GM18858 (cell line): ENCODE results near the gene FGD5.
"Not testable (repeated sequence)": the region's sequence is repeated elsewhere in the genome, so short reads cannot be mapped to it uniquely, and the experiment has no call there.

Source experiments
- ATAC-seq: cut with Tn5 transposase; IDR thresholded peaks from one replicate; pipeline ENCODE4 v1.9.1; 2021; ENCODE audit not compliant: unreplicated experiment

Gene FGD5

DNA sequence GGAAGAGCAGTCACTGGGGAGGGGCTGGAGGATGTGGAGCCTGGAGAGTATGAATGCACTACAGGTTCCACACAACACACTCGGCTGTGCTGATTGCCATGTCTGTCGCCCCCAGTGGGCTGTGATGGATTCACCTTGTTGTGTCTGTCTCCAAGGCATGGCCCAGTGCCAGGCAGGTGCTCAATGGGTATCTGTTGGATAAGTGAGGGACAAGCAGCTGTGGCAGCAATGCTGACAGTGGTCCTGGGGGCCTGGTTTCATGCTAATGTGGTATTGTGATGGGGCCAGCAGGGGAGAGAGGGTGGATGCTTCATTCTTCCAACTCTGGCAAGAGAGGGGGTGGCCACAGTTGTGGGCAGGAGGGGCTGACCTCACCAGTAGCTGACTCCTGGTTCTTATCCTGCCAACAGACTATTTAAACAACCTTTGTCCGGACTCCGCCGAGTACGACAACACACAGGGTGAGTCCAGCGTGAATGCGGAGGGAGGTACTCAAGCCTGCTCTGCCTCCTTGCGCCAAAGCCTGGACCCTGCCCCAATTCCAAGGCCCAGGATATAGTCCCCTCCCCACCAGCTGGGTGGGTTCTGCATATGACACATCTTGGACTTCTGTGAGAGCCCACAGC is 81.3 kb downstream of the FGD5 start:
- no peak for ATAC-seq

DNA sequence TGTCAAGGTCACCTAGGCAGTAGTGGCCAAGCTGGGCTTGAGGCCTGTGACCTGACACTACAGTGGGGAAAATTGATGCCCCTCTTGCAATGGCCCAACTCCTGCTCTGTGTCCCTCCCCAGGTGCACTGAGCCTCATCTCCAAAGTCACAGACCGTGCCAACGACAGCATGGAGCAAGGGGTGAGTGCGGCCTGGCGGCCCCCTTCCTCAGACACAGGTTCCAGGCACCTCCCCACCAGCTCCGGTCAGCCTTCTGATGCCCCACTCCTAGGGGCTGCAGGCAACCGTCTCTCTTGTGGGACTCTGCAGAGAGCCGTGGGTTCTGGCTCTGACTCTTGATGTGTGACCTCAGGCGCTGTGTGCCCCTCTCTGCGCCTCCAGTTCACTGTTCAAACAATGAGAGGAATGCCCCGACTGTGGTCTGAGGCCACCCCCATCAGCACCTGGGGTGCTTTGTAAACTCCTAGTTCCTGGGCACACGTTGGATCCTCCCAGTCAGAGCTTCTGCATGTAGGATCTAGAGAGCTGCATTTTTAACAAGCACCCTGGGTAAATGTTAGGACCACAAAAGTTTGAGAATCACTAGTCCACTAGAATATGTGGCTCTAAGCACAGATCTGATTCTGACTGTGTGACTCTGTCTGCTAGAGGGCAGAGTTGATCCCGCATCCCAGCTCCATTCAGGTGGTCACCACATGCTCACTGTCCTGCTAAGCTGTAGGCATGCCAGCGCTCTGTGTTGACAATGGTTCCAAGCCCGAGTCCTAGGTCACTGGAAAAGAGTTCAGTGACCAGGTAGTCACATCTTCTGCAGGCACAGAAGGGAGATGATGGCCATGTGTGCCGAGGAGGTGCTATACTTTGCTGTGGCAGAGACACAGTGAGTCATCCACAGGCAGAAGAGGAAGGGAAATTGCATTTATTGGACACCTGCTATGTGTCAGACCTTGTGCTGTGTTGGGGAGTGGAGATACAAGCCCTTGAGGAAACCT is 82.4 kb downstream of the FGD5 start:
- no peak for ATAC-seq

DNA sequence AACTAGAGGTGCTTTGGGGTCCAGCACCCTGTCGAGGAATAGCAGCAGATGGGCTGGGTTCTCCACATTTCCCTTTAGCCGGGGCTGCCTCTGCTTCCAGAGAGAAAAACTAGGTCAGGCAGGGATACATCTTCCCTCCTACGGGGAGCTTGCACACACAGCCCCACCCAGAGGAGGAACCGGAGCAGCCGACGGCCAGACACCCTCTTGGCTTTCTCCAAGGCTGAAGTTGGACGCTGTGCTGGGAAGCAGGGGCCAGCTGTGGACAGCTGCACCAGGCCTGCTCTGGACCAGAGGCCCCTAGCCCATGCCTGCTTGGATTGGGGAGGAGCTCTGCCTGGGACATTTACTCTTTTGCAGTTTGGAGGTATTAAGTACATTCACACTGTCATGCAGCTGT is 84.0 kb downstream of the FGD5 start:
- no peak for ATAC-seq

DNA sequence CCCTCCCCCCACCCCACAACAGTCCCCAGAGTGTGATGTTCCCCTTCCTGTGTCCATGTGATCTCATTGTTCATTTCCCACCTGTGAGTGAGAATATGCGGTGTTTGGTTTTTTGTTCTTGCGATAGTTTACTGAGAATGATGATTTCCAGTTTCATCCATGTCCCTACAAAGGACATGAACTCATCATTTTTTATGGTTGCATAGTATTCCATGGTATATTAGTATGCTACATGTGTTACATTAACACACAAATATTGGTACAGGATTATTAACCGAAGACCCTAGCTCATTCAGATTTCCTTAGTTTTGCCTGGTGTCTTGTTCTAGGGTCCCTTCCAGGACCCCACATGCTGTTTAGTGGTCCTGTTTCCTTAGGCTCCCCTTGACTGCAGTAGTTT is 84.7 kb downstream of the FGD5 start:
- not testable (repeated sequence) for ATAC-seq

DNA sequence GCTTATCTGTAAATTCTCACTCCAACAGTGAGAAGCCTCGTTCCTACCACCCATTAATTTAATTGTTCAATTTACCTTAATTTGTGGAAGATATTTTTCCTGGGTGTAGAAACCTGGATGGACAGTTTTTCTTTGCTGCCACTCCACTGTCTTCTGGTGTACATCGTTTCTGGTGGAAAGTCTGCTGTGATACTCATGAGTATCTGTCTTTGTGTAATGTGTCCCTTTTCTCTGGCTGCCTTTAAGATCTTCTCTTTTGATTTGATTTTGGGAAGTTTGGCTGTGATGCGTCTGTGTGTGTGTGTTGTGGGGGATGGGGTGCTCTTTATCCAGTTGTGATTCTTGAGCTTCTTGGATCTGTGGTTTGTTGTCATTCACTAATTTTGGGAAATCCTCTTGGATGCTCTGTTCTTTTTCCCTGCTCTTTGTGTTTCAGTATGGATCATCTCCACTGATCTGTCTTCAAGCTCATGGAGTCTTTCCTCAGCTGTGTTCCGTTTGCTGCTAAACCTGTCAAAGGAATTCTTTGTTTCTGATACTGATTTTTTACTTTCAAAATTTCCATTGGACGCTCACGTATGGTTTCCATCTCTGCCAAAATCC is 86.4 kb downstream of the FGD5 start:
- no peak for ATAC-seq

DNA sequence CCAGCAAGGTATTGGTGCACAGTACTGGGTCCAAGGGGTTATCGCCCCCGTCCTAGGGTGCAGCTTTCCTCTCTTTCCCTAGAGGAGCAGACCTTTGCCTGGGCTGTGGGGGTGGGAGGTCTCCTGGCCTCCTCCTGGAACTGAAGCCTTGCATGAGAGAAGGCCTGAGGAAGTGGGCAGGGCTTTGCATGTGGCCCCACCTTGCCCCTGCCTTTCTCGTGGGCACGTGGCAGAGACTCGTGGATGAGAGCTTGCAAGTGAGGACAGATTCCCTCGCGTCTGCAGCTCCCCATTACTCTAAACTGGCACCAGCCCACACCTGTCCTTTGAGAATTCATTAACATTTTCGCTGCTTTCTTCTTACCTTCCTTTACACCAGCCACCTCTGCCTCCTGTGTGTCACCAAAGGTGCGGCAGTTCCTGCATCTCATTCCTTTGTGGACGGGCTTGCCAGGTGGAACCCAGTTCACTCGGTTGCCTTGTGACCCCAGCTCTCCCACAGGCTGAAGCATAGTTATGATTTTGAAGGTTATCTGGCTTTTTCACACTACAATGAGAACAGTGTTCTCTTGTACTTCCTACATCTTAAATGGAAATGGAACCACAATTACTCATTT is 87.7 kb downstream of the FGD5 start:
- ATAC-seq = no peak

DNA sequence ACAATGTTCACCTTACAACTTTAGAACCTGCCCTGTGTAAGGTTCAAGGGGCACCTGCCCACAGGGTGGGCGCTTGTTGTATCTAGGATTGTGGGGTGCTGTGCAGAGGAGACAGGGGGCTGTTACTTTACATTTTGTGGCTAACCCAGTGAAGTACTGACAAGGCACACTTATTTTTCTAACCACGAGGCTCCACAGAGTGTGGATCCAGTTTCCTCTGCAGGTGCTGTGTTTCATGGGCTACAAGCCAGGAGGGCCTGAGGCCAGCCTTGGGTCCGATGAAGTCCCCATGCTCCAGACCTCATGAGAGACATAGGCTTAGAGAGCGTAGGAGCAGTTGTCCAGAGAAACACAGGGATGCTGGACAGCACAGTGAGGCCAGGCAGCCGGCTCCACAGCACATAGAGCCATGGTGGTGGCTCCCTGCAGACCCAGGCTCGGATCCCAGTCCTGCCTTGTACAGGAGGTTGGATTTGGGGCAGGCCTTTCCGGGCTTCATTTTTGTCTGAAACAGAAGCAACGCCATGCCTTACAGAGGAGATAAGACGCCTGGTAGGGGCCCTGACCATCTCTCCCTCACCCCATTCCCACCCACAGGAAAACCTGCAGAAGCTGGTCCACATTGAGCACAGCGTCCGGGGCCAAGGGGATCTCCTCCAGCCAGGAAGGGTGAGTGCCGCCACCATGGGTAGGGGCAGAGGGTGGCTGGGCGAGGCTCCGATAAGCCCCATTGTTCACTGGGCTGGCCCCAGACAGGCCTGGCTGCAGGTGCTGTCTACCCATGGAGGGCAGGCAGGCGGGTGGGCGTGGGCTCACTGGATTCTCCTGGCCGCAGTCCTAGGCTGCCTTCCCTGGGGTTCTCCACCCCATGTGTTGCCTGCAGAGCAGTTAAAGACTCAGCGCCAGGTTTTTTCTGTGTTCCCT is 88.5 kb downstream of the FGD5 start:
- ATAC-seq = no peak

DNA sequence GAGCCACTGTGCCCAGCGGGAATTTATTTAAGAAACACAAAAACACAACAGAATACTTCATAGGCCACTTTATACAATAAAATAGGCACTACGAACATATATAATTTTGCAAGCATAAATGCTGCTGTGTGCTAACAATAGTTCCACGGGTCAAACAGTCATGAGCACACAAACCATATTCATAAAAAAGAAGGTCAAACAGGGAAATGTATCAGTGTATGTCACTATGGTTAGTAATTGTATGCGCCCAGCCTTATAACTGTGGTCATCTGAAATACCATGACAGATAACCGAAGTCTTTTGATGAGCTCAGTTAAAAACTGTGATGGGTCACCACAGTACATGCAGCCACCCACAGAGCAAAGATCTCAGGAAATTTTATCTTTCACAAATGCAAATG is 90.5 kb downstream of the FGD5 start:
- ATAC-seq = no peak

DNA sequence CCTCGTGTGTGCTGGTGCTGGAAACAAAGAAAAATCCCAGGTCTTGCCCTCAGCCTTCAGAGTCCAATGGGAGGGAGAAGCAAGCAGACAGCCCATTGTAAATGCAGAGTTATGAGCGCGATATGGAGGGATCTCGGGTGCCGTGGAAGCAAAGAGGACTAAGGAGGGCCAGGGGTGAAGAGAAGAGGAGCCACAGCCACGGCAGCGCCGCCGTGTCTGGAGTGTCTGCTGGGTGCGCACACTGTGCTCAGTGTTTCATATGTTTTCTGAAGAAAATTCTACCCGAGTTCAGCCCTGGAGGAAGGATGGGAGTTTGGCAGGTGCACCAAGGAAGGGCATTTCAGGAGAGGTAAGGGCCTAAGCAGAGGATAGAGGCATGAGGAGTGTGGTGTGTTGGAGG is 92.9 kb downstream of the FGD5 start:
- no peak for ATAC-seq

DNA sequence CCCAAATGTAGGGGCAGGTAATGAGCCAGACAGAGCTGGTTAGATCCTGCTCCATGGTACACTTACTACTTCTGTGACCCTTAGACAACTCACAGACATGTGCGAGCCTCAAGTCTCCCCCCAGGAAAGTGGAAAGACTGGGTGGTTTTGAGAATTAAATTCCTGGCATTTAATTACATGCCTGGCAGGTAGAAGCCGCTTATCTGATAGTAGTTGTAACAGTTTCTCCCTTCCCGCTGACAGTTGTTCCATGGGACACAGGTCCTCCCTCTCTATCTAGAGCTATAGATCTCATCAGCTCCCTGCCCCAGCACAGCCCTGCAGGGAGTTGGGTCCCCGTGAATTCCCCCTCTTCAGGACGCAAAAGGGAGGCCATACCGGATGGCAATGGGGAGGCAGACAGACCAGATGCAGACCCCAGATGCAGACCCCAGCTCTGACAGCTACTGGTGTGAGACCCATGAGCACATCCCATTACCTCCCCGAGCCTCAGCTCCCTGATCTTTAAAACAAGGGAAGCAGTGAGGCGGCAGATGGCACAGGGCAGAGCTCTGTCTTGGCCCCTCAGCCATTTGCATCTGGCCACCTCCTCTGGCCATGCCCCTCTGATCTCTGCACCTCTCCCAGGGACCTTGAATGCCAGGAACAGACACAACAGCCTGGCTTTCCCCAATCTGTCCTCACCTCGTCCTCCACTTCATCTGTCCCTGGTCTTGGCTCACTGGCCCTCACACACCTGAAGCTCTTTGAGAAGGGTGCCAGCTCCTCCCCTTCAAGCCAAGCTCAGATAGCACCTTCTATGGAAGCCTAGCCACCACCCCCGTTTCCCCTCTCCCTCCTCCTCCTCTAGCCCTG is 94.5 kb downstream of the FGD5 start:
- no peak for ATAC-seq

DNA sequence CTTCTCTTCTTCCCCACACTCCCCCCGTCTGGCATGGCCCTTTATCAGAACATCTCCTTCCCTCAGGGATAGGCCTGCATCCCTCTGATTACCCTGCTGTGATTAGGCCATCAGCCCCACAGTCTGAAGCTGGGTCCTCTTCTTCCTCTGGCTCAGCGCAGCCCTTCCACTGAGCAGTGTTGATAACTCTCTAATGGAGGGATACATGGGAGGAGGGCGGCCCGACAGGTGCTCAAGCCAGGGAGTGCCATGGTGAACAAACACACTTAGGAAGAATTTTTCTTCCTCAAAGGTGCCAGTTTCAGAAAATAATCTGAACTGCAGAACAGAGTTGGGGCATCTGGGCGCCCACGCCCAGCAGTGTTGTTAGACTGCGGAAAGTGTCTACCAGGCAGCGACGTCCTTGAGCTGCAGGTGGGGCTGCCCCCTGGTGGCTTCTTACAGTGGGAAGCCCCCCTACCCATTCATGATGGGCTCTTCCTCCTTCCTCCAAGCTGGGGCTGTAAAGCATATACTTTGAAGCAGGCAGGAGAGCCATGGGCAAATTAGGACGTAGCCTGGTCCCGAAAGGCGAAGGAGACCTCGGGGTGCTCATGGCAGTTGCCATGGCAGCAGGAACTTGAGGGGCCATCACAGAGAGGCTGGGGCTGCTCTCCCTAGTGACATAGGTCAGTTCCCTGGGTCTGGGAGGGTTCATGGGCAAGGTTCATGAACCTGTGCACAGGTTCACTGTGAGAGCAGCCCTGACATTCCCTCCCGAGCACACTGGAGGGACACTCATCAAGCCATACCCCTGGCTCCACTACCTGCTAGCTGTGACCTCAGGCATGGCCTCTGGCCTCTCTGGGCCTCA is 95.4 kb downstream of the FGD5 start:
- no peak for ATAC-seq

DNA sequence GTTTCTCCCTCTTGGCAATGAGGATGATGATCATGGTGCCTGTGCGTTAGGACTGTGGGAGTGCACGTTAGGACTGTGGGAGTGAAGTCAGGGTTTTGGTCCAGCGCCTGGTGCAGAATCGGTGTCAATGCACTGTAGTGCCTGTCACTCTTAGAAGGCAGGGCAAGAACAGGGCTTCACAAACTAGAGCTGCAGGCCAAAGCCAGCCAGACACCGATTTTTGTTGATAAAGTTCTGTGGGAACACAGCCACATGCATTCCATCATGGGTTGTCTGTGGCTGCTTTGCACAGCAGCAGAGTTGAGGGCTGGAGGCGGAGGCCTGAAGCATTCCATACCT is 96.0 kb downstream of the FGD5 start:
- no peak for ATAC-seq

DNA sequence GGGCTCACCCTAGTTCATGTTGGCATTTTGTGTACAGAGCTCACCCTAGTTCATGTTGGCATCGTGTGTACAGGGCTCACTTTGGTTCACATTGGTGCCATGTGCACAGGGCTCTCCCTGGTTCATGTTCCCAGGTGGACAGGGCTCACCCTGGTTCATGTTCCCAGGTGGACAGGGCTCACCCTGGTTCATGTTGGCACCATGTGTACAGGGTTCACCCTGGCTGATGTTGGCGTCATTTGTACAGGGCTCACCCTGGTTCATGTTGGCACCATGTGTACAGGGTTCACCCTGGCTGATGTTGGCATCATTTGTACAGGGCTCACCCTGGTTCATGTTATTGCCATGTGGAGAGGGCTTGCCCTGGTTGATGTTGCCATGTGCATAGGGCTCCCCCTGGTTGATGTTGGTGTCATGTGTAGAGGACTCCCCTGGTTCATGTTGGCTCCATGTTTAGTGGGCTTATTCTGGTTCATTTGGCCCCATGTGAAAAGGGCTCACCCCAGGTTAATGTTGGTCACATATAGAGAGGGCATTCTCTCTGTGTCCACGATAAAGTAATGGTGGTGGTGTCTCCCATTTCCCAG is 97.0 kb downstream of the FGD5 start:
- ATAC-seq = no peak

DNA sequence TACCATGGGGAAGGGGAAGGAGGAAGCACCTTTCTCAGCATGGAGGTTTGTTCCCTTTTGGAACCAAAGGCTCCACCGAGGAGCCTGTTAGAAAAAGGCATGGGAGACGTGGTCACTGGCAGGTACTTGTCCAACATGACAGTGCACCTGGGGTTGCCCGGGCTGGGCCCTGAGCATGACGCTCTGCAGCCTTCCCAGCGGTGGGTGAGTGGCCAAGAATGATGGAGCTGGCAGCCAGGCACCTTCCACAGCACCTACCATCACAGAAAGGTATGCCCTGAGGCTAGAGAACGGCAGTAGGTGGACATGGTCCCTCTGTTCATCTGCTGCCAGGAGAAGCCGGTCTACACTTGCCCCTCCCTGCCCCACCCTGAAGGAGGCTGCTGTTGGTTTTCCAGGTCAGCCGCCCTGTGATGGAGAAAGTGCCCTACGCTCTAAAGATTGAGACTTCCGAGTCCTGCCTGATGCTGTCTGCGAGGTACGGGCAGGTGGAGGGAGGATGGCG is 99.6 kb downstream of the FGD5 start:
- no peak for ATAC-seq

DNA sequence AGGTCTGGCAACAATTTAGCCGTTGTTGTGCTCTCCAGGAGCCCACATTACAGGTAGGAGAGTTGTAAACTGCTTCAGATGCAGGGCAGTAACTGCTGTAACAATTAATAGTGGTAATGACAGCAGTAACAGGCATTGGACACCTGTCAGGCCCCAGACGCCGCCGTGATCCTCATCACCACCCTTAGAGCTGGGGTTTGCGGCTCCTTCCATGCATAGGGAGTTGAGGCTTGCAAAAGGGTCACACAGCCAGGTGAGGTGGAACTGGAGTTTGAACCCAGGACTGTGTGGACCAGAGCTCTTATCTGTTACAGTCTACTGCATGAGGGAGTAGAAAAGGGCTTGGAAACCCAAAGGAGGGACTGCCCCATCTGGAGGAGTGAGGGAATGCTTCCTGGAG is 101.8 kb downstream of the FGD5 start:
- no peak for ATAC-seq

DNA sequence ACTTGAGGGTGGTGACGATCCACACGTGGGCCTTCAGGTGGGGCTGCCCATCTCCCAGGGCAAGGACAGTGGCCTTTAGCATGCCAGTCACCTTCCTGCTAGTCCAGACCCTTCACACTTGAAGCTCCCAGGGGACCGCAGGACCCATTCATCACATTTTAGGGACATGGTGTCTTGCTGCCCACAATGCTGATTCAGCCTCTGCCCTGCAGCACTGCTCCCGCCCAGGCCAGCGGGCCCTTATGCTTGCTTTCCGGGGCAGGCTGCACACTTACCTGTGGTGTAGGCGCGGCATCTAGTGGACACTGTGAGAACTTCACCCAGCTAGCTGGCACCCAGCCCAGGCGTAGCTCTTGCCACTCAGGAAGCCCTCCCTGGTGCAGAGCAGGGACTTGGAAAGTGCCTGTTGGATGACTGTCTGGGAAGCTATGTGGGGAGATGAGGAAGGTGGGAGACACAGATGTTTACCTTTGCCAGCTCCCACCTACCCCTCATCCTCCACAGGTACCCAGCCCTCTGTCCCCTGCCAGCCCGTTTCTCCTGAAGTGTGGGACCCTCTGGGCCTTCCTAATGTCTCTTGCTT is 102.4 kb downstream of the FGD5 start:
- ATAC-seq = peak; percentile 44

DNA sequence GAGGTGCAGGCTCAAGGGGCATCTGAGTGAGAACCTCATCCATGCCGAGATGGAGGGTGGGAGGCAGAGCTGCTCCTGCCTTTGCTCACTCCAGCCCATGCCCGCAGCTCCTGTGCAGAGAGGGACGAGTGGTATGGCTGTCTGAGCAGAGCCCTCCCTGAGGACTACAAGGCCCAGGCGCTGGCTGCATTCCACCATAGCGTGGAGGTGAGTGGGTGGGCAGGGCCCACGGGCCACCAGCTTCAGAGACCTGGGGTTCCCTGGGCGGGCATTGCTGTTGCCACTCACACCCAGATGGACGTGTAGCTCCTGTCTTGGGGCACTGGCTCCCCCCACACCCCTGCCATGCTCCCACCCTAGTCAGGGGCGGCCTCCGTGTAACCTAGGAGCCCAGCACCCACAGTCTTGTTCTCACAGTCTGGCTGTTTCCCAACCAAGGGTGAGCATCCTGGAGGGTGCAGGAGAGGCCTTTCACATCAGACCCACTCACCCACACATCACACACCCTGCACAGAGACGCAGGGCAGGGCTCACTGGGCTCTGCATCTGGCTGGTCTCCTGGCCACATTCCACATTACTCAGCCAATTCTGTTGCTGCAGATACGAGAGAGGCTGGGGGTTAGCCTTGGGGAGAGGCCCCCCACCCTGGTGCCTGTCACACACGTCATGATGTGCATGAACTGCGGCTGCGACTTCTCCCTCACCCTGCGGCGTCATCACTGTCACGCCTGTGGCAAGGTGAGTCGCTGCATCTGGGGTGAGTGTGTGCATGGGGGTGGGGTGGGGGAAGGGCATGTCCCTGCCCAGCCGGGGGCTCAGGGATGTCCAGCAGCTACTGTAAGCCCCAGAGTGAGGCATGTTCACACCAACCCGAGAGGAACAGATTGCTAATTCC is 103.3 kb downstream of the FGD5 start:
- no peak for ATAC-seq
